HUES6 (cell line): Measurements from ENCODE around the gene HK2.

Source experiments
- H3K27ac ChIP-seq: 2 replicates; pipeline ENCODE4 v1.7.0; 2013; ENCODE audit warnings: low read depth, mild to moderate bottlenecking, low read length, inconsistent platforms
- H3K27me3 ChIP-seq: 2 replicates; pipeline ENCODE4 v1.6.1; 2013; ENCODE audit warnings: low read length; ENCODE audit not compliant: control insufficient read depth, insufficient read depth
- H3K36me3 ChIP-seq: 2 replicates; pipeline ENCODE4 v1.6.1; 2013; ENCODE audit warnings: low read length; ENCODE audit not compliant: control insufficient read depth, insufficient read depth
- H3K4me1 ChIP-seq: 2 replicates; pipeline ENCODE4 v1.6.1; 2013; ENCODE audit warnings: low read length; ENCODE audit not compliant: control insufficient read depth, insufficient read depth
- H3K4me3 ChIP-seq: 2 replicates; pipeline ENCODE4 v1.5.1; 2013; ENCODE audit warnings: low read depth, low read length
- H3K9ac ChIP-seq: one replicate; pipeline ENCODE4 v1.6.1; 2013; ENCODE audit warnings: mild to moderate bottlenecking, low read length
- H3K9me3 ChIP-seq: 2 replicates; pipeline ENCODE4 v1.6.1; 2013; ENCODE audit warnings: low read depth, low read length; ENCODE audit not compliant: control insufficient read depth, insufficient read depth

The HK2 gene

GRCh38 chr2:74942263-74942662 lies 108.3 kb downstream of the HK2 start:
- H3K27me3 ChIP-seq, result no peaks in the 10 kb centered on the region
- no peak overlapping the region for H3K4me3 ChIP-seq
- H3K4me1 ChIP-seq, result no peaks in the 10 kb centered on the region
- no peak overlapping the region for H3K27ac ChIP-seq
- no peak overlapping the region for H3K9ac ChIP-seq
- no peaks in the 10 kb centered on the region for H3K36me3 ChIP-seq
- H3K9me3 ChIP-seq, result no peaks in the 10 kb centered on the region
